NK-92 (cell line): ENCODE data around the gene ARL16.
"Not testable (repeated sequence)": the region's sequence is repeated elsewhere in the genome, so short reads cannot be mapped to it uniquely, and the experiment has no call there.

ENCODE experiments used
- DNase-seq: peaks from one replicate; lab custom pipeline; 2025; ENCODE audit not compliant: unreplicated experiment; lab: John Stamatoyannopoulos, UW

ARL16 gene

DNA sequence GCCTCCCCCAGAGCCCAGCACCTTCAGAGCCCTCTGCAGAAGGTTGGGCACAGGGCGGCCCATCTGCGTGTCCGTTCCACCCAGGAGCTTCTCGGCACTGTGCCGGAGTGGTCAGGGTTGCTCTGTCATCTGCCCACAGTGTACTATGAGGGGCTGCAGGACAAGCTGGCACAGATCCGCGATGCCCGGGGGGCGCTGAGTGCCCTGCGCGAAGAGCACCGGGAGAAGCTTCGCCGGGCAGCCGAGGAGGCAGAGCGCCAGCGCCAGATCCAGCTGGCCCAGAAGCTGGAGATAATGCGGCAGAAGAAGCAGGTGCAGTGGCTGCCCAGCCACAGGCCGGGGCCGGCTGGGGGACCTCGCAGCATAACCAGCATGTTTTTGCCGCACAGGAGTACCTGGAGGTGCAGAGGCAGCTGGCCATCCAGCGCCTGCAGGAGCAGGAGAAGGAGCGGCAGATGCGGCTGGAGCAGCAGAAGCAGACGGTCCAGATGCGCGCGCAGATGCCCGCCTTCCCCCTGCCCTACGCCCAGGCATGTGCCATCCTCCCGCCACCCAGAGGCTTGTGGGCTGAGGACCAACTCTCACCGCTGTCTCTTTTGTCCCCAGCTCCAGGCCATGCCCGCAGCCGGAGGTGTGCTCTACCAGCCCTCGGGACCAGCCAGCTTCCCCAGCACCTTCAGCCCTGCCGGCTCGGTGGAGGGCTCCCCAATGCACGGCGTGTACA, 12.8 kb upstream of the ARL16 start:
- no peak for DNase-seq

DNA sequence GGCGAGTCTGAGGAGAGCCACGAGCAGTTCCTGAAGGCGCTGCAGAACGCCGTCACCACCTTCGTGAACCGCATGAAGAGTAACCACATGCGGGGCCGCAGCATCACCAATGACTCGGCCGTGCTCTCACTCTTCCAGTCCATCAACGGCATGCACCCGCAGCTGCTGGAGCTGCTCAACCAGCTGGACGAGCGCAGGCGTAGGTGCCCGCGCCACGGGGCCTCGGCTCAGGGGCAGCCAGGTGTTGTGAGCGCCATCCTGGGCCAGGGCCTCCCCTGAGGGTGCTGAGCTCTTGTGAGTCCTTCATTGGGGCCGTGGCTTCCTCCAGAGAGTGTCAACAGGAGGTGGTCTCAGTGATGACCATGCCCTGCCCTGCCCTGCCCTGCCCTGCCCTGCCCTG, 12.2 kb upstream of the ARL16 start:
- DNase-seq = no peak

DNA sequence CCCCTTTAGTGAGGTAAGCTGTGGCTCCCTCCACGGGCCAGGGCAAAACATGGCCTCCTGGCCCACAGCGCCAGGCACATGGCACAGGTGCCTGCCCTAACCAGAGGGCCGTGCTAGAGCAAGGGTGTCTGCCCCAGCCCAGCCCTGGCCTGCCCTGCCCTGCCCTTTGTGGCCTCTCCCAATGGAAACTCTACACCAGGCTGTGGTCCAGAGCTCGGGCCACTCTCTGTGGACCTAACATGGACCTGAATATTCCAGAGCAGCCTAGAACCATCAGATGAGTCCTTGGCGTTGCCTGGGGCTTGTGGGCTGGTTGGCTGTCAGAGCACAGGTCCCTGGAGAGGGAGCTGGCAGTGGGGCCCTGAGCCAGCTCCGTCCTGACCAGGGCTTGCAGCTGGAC, 11.6 kb upstream of the ARL16 start:
- DNase-seq = no peak

DNA sequence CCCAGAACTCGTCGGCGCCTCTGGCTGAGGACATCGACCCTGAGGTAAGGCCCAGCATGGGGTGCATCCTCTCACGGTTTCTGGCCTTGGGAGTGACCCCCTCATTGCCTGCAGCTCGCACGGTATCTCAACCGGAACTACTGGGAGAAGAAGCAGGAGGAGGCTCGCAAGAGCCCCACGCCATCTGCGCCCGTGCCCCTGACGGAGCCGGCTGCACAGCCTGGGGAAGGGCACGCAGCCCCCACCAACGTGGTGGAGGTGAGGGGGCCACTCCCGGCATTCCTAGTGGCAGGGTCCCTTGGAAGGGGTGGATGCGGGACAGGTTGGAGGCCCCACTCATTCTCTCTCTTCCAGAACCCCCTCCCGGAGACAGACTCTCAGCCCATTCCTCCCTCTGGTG, 11.2 kb upstream of the ARL16 start:
- no peak for DNase-seq

DNA sequence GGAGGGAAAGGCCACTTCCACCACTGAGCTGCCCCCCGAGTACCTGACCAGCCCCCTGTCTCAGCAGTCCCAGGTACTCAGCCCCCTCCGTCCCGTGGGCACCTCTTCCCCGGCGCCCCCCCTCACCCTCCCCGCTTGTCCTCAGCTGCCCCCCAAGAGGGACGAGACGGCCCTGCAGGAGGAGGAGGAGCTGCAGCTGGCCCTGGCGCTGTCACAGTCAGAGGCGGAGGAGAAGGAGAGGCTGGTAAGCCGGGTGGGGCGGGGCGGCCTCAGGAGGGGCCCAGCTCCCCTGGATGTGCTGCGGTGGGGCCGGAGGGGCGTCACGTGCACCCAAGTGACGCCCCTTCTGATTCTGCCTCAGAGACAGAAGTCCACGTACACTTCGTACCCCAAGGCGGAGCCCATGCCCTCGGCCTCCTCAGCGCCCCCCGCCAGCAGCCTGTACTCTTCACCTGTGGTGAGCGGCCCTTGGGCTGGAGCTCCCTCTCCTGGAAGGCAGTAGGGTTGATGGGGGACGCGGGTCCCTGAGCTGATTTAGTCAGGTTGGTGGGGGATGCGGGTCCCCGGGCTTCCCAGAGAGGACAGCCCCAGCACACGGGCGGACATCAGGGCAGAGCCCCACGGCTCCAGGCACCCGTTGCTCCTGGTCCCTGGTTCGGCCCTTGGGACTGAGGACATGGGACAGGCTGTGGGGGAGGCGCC, 10.1 kb upstream of the ARL16 start:
- DNase-seq = no peak

DNA sequence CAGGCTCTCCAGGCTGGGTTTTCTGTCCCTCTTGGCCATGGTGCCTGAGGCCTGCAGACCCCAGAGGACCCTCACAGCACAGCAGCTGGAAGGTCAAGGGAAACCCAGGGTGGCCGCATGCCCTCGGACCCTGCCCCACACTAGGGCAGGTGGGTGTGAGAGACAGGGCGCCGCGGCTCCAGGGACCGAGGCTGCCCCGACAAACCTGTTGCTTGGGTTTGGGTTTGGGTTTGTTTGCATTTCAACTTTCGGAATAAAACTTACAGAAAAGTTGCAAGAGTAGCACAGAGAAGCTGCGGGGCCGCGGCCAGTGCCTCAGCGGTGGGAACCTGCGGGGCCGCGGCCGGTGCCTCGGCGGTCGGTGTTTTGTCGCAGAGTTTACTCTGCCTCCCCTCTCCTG, 8.0 kb upstream of the ARL16 start:
- DNase-seq = no peak

DNA sequence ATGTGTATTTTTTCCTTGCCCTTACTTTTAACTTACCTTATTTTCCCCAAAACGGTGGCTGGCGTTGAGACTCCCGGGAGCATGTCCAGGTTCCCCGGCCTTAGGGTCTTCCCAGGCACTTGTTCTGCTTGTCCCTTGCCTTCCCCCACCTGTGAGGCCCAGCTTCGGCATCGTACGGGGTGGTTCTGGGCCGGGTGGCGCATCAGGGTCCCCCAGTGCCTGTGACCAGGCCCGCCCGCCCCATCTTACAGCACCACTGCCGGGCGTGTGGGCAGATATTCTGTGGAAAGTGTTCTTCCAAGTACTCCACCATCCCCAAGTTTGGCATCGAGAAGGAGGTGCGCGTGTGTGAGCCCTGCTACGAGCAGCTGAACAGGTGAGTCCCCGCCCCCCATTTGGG, 7.6 kb upstream of the ARL16 start:
- DNase-seq = no peak

DNA sequence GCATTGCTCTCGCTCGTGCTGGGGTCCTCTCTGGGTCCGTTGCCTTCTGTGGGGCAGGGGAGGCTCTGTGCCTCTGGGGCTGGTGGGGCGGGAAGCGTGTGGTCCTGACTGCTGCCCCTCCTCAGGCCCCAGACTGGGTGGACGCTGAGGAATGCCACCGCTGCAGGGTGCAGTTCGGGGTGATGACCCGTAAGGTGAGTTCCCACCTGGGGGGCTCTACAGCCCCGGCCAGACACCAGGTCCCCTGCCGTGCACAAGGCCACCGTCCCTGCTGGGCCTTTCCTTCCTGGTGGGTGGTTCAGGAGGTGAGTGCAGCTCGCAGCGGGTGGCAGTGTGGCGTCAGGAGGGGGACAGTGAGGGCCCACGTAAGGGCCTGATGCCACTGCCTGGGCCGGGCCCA, 7.0 kb upstream of the ARL16 start:
- no peak for DNase-seq

DNA sequence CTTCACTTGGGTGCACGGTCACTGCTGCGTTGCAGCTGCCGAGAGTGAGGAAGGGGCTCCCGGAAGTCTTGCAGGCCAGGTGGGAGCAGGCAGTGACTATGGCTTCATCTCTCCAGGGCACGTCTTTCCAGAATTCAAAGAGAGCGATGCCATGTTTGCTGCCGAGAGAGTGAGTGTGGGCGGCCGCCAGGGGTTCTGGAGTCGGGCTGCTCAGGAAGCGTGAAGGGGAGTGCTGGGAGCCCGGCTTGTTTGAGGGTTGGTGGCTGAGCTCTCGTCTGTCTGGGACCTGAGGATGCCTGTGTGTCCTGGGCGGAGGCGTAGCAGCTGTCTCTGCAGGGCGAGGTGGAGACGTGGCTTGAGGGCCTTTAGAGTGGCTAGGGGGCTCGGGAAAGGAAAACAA, 6.5 kb upstream of the ARL16 start:
- no peak for DNase-seq

DNA sequence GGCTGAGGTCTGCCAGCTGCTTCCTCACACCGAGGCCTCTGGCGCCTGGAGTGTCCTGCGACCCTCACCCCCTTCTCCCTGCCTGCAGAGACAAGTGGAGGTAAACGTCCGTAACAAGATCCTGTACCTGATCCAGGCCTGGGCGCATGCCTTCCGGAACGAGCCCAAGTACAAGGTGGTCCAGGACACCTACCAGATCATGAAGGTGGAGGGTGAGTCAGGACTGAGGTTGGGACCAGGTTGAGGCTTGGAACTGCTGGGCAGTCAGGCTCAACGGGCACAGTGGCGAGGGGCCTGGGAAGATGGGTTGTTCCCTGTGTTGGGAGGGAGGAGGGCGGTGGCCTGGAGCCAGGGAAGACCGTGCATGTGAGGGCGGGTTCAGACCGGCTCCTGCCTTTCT, 5.0 kb upstream of the ARL16 start:
- DNase-seq = no peak

DNA sequence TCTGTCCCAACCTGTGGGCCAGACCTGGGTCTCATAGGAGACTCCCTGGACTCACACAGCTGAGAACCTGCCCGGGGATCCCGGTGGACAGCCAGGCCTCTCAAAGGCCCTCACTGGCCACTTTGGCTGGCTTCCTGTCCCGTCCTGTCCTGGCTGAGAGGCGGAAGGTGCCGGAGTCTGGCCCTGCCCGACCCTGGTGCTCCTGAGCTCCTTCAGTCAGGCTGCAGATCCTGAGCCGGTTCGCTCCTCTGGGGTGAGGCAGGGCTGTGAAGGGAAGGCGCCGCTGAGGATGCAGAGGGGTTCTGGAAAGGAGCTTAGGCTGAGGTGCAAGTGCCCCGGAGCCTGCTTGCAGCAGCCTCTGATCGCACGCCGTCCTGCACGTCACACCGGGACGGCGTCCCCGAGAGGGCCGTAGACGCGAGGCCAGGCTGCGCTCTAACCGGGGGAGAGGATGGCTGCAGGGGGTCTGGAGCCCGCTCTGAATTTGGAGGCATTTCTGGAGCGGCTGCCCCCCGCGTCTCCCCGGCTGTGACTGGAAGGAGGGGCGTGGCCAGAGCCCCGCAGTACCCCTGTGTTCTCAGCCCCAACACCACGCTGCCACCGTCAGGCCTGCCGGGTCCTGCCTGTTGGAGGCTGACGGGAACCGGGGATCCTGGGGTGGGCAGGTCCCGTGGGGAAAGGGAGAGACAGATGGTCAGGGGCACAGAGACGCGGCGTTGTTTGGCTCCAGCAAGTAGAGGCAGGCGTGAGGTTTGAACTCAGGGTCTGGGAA, 4.4 kb upstream of the ARL16 start:
- no peak for DNase-seq

DNA sequence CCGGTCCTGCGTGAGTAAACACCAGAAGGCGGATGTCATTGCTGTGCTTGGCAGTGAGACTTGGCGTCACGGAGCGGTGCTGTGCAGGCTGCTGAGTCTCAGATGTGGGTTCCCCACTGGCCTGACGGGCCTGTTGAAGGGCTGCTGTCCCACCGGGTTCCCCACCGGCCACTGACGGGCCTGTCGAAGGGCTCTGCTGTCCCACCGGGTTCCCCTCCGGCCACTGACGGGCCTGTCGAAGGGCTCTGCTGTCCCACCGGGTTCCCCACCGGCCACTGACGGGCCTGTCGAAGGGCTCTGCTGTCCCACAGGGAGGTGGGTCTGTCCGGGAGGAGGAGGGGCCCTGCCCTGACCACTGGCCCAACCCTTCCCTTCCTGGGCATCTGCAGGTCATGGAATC, 3.0 kb upstream of the ARL16 start:
- no peak for DNase-seq

DNA sequence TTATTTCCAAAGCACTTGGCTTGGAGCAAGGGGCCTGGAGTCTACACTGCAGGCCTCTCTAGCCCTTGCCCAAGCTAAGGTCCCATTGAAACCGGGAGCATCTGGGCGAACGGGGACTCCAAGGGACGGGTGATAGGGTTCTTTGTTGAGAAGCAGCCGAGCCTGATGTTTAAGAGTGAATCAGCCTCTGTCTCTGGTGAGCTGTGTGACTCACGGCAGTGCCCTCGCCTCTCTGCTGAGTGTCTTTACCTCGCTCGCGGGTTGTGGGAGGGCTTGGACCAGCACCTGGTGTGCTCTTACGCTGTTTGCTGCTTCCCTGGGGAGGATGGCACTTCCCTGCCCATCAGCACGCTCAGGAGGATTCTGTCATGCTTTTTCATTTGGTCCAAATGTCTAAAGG, 1.5 kb upstream of the ARL16 start:
- no peak for DNase-seq

DNA sequence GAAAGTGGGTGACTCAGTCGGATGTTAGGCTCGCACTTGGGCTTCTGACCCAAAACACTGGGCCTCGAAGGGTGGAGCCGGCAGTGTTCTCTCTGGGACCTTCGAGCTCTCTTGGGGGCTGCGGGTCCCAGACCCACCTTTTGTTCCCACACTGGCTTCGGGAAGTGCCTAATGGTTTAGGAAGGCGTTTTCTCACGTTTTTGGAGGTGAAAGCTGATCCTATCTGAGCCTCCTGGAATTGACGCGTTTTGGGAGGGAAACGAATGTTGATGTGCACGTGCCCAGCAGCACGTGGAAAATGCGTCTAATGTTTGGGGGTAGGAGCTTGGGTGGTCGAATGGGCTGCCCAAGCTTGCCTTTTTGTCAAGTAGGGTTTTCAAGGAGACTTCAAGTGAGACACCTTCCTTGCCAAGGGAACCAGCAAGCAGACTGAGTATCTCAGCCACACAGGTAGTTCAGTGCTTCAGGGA, 880 bp upstream of the ARL16 start:
- DNase-seq = no peak

DNA sequence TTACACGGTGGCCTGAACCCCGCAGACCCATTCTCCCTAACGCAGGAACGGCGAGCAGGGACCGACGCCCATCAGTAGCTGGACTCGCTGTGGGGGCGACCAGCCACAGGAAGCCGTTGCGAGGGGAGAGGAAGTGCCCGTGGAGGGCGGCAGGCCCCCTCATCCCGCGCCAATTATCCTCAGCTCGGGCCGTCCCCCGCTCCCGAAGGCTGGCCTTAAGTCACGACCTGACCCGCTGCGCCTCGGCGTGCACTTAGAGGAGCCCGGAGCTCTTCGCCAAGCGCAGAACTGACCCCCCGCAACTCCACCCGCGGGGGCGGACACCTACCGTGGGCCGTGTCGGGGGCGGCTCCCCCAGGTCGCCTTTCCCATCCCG, 401 bp downstream of the ARL16 start:
- no peak for DNase-seq

DNA sequence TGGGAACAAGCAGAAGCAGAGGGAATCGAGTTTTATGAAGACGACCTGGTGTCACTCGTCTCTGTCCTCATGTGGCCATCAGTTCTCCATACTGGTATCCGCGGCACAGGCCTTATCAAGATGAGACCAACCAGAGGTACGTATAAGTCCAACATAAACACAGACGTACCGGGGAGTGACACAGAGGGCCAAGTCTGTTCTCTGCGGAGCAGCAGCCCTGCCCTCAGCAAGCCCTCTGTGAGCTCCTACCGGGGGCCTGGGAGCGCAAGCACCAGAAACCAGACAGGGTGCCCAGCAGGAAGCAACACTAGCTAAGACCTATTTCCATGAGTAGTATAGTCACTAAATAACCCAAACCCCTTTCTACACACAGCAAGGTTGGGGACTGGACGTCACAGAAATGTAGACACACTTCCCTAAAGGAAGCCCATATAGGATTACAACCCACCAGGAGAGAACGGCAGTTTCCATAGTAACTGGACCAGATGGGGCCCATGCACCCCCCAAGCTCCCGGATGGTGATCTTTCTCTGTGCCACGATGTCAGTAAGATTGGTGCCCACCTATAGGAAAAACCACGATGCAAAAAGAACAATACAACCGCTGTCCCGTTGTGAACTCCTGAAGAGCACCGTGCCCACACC, 911 bp downstream of the ARL16 start:
- DNase-seq = no peak

DNA sequence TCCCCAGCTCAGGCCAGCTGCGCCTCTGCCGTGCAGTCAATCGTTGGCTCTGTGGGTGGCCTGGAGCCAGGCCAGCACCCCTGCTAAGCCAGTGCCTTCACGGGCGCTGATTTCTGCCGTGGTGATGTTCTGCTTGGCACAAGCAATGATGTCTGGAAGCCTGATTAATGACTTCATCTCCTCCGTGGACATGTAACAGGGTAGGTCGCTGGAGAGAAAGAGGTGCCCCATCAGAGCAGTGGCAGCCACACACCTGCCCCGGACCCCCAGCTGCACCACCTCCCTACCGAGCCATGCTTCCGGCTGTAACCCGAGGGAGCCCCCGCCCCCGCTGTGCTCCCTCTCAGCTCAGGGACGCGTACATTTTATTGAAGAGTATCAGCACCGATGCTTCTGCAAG, 1.9 kb downstream of the ARL16 start:
- no peak for DNase-seq

DNA sequence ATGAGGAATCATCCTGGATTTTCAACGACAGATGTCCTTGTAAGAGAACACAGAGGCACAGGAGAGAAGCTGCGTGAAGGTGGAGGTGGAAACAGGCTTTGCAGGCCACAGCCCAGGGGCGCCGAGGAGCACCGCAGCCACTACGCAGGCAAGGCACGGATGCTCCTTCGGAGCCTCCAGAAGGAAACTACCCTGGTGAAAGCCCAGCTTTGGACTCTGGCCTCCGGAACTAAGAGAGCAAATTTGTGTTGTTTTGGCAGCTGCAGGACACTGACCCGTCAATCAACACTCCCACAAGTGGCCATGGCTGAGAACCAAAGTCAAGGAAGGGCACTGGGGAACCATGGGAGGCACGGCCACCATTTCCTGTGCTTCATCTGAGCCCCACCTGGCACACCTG, 3.4 kb downstream of the ARL16 start:
- no peak for DNase-seq

DNA sequence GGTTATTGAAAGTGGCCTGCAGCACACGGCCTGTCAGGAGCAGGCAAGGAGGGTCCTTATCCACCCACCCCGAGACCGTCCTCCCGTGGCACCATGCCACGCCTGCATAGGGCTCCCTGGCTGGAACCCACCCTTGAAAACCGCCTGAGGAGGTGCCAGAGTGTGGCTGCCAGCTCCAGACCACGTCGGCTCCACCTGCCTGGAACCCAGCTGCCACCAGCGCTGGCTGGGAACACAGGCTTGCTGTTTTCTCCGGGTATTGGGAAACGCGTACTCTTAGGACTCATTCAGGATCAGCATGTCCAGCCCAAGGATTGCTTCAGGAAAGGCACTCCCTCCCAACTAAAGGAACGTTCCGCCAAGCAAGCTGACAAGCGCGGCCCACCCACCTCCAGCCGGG, 6.7 kb downstream of the ARL16 start:
- DNase-seq = no peak

DNA sequence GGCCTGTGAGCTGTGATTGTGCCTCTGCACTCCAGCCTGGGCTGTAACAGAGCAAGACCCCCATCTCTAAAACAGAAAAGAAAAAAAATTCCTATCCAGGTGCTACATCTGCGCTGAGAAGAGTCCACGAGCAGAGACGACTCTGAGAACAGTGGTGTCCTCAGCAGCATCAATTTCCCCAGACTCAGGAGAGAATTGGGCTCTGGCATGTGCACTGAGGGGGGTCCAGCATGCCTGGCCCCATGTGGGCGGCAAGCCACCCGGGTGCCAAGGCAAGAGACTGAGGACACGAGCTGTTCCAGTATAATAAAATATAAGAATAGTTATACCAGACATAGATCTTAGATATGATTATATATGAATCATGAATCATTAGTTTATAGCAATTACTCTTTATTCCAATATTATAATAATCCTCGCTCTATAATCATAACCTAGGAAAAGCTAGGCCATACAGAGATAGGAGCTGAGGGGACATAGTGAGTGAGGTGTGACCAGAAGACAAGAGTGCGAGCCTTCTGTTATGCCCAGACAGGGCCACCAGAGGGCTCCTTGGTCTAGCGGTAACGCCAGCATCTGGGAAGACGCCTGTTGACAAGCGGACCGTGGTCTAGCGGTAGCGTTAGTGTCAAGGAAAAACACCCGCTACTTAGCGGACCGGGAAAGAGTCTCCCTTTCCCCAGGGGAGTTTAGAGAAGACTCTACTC, 7.9 kb downstream of the ARL16 start:
- not testable (repeated sequence) for DNase-seq
